GM21723 (cell line): ENCODE measurements around the gene KEAP1.
A peak's percentile ranks its signal among the peaks of the same experiment; 100 is the strongest.

Source experiments
- ATAC-seq: cut with Tn5 transposase; IDR thresholded peaks from one replicate; pipeline ENCODE4 v1.9.1; 2021; ENCODE audit warnings: mild to moderate bottlenecking, moderate library complexity; ENCODE audit not compliant: unreplicated experiment

KEAP1 gene

DNA sequence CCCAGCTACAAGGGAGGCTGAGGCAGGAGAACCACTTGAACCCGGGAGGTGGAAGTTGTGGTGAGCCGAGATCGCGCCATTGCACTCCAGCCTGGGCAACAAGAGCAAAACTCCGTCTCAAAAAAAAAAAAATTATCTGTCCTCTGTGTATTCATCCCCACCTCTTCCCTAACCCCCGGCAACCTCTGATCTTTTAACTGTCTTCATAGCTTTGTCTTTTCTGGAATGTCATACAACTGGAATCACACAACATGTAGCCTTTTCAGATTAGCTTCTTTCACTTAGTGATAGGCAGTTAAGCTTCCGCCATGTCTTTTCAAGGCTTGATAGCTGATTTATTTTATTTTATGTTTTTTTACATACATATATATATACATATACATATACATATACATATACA is 22.5 kb upstream of the KEAP1 start:
- ATAC-seq, result no peak

DNA sequence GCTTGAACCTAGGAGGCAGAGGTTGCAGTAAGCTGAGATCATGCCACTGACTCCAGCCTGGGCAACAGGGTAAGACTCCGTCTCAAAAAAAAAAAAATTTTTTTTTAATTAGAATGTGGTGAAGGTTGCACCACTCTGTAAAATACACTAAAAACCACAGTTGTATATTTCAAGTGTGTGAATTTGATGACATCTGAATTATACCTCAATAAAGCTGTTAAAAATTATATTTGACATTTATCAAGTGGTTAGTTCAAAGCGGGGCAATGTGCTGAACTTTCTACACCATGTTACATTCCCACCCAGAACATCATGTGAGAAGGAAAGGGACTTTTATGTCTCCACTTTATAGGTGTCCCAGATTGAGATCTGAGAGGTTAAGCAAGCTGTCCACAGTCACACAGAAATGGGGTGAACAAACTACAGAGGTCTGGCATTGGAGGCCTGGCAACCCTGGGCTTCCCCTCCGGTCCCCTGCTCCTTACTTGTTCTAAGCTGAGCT is 20.0 kb upstream of the KEAP1 start:
- no peak for ATAC-seq

DNA sequence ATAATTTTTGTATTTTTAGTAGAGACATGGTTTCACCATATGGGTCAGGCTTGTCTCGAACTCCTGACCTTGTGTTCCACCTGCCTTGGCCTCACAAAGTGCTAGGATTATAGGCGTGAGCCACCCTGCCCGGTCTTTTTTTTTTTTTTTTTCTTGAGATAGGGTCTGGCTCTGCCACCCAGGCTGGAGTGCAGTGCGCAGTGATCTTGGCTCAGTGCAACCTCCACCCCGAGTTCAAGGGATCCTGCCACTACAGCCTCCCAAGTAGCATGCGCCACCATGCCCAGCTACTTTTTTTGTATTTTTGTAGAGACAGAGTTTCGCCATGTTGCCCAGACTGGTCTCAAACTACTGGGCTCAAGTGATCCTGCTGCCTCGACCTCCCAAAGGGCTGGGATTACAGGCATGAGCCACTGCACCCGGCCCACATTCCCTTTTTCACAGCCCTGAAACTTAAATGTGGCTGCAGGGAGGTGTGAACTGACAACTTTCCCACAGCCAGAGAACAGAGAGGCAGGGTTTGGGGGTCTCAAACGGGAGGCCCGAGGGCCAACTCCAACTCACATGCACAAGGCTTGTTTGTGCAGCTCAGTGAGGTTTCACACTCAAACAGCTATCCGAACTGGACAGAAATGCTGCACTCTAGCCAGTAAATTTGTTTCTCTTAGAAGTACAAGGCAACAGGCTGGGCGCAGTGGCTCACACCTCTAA is 18.5 kb upstream of the KEAP1 start:
- no peak for ATAC-seq

DNA sequence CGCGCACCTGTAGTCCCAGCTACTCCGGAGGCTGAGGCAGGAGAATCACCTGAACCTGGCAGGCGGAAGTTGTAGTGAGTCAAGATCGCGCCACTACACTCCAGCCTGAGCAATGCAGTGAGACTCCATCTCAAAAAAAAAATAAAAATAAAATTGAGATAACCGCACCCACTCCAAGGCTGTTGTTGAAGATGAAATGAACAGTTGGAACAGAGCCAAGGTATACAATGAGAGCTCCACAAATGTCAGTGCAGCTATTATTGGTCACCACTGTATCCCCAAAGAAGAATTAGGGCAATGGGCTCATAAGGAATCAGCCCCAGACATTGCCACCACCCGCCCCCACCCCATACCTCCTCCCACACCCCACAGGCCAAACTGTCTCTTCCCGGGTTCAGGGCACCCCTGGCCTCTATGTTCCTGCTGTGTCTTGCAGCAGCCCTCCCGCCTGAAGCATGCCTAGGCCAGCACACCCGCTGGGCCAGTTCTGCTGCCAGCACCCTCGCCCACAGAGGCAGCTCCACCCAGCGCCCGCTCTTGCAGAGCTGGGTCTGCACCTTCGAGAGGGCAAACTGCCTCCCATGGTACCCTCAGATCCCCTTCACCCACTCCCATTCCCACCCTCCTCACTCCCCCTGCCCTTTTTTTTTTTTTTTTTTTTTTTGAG is 17.6 kb upstream of the KEAP1 start:
- no peak for ATAC-seq

DNA sequence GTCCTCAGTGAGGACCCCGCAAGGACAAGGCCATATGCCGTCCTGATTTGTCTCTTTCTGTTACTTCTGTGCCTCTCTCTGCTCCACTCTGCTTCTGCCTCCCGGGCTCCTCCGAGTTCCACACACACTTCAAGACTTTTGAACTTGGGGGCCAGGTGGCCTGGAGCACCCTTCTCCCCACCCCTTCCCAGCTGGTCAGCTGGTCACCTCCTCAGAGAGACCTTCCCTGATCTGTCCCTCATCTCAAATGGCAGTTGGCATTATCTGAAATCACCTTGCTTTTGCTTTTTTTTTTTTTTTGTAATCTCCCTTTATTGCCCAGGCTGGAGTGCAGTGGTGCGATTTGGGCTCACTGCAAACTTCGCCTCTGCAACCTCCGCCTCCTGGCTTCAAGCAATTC is 16.3 kb upstream of the KEAP1 start:
- ATAC-seq, result no peak

DNA sequence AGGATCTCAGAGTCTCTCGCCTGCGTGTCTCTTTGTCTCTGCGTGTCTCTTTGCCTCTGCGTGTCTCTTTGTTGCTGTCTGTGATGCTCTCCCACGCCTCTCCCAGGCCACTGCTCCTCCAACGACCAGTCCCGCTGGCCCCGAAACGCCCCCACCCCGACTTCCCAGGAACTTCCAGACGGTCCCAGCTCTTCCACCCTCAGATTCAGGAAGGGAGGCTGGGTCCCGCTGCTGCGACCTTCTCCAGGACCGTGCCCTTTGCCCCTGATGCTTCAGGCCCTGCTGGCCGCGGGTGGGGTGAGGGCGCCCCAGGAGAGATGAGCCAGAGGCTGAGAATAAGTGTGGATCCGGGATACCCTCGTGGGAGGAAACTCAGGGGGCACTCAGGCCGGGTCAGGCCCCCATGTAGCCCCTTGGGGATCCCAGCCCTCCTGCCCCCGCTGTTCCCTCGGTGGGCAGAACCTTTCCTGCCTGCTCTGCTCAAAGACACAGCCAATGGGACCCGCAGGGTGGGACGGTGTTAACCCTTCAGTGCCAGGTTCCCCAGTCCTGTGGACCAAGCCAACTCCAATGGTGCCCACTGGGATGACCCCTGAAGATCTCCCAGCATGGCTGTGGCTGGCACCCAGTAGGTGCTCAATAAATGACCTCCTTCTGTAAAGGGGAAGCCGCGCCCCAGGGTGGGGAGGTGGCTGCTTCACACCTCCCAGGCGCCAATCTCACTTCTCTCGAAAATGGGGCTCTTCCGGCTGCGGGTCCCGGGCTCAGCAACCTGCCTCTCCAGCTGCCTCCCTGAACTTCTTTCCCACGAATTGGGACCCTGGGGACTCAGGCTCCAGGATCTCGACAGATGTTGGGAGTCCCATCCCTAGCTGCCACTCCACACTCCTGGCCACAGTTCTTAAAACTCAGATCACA is 15.5 kb upstream of the KEAP1 start:
- no peak for ATAC-seq

DNA sequence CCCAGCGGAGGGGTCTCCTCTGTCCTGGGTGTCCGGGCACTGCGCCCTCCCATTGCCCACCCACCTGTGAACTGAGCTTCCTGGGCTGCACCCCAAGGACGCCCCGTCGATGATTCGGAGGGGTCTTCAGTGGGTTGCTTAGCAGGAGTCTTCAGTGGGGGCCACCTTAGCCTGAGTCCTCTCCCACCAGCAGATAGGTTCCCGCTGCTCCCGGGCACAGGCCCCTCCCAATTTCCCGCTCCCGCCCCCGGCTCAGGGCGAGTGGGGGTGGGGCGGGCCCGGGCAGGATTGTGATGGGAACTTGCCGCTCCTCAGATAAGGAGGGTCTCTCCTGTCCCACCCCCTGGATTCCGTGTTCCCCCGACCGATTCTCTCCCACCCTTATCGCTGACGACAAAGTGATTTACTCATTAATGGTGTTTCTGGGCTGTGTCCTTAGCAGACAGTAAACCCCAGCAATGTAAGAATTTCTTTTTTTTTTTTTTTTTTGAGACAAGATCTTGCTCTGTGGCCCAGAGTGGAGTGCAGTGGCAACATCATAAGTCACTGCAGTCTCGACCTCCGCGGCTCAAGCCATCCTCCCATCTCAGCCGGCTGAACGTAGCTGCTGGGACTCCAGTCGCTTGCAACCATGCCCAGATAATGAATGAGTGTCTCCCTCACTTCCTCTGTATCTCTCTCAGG is 14.7 kb upstream of the KEAP1 start:
- ATAC-seq, result no peak

DNA sequence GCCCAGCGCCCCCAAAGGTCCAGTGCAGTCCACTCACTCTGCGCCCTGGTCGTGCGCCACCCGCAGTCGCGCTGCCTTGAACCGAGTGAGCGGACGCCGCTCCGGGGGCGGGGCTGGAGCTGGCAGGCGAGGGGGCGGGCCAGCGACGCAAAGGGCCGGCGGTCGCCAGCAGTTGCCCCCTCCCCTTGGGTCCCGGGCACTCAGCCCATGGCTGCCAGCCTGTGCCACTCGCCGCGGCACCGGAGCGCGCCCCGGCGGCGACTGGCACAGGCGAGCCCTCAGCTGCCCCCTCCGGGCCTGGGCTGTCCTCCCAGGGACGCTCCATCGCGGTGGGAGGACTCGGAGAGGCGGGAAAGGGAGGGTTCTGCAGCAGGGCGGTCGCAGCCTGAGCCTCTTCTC is 14.2 kb upstream of the KEAP1 start, which contains the start of gene S1PR5:
Gene S1PR5, minus strand, starts transcription at position 87 of the 399 bp plus-strand sequence. CDS start 2,436 bp downstream, outside the sequence.
- no peak for ATAC-seq

DNA sequence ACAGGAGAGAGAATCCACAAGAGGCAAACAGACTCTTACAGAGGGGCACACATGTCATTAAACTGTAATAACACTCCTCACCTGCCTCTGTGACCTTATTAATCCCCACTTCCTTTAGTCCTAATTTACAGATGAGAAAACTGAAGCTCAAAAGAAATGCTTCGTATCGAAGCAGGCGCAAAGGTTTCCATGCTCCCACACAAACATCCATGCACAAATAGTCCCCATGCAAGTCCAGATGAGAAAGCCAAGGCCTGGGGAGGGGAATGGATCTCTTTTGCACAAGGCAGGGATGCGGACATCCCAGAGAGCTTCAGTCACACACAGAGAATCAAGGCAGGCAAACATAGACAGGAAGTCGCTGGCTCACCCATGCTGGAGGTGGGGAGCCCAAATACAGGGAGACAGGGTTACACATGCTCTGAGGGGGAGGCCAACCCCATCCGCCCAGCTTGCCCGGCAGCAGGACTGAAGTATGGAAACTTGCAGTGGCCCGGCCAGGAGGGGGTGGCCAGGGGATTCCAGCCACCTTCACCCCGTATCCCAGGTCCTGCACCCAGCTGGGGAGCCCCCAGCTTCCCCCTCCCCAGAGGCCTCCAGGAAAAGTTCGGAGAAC is 13.6 kb upstream of the KEAP1 start:
- ATAC-seq, result no peak

DNA sequence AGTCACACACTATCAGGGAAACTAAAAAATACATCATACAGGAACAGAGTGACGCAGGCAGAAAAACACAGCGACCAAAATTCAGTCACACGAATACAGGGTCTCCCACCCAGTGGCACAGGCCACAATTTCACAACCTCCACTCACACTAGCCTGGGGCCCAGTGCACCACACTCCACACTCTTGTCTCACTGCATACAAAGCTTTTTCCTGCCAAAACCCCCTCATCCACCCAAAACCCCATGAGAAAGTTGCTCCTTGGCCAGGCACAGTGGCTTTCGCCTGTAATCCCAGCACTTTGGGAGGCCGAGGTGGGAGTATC is 12.9 kb upstream of the KEAP1 start:
- no peak for ATAC-seq

DNA sequence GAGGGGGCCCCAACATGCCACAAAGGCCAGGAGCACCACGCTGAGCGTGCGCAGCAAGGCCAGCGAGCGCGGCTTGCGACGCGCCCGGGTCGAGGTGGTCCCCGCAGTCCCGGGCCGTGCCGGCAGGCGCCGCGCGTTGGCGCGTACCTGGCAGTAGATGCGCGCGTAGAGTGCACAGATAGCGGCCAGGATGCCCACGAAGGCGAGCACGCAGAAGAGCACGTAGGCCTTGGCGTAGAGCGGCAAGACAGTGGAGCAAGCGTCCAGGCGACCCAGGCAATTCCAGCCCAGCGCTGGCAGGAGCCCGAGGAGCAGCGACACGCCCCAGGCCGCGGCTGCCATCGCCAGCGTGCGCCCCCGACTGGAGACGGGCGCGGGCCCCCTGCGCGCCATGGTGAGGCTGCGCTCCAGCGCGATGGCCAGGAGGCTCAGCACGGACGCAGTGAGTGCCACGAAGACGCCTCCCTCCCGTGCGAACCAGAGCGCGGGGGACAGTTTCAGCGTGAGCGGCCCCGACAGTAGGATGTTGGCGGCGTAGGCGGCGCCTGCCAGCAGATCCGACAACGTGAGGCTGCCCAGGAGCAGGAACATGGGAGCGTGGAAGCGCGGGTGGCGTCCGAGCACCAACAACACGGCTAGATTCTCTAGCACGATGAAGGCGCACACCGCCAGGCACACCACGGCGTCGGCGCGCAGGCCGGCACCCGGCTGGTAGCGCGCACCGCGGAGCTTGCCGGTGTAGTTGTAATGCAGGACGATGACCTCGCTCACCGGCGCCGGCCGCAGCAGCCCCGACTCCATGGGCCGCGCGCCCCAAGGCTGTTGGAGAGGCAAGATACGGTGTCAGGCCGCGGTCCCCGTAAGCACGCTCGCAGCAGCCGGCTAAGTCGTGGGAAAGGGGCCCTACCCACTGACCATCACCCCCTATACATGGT is 11.3 kb upstream of the KEAP1 start:
- no peak for ATAC-seq

DNA sequence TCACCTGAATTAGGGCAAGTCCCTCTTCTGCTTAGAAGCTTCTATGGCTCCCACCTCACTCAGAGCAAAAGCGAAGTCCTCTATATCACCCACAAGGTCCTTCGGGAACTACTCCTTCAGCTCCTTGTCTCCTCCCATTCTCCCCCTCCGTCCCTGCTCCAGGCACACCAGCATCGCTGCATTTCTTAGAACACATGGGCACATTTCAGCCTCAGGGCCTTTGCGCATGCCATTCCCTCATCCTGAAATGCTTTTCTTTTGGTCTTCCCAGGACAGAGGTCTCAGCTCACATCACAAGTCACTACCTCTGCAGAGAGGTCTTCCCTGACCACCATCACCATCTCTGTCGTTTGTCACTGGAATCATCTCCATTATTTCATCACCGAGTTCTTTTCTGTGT is 10.1 kb upstream of the KEAP1 start:
- no peak for ATAC-seq

DNA sequence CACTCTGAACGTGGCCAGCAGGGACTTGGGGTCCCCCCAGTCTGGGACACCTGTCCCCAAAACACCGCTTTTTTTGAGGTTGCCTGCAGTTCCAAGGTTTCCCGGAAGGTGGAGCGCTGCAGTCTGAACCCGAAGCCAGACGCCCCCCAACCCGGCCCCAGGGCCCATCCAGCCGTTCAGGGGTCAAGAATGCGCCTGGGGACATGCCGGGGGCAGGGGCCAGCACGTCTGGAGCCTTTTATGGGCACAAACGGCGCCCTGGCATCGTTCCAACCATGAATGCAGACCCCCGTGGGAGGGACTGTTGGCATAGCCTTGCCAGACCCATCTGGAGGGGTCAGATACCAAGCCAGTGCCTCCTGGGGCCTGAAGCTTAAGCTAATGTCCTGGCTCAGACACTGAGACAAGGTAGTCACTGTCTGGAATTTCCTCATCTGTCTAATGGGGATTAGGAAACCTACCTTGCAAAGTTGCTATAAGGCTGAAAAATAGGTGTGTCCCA is 7.2 kb upstream of the KEAP1 start:
- no peak for ATAC-seq

DNA sequence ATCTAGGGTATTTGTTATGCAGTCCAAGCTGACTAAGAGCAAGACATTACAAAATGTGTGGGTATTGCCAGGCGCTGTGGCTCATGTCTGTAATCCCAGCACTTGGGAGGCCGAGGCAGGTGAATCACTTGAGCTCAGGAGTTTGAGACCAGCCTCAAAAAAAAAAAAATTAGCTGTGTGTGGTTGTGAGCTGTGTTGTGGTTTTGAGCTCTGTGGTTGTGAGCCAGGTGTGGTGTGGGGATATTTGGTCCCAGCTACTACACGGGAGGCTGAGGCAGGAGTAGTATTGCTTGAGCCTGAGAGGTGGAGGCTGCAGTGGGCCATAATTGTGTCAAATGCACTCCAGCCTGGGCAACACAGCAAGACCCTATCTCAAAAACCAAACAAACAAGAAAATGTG is 5.6 kb upstream of the KEAP1 start:
- no peak for ATAC-seq

DNA sequence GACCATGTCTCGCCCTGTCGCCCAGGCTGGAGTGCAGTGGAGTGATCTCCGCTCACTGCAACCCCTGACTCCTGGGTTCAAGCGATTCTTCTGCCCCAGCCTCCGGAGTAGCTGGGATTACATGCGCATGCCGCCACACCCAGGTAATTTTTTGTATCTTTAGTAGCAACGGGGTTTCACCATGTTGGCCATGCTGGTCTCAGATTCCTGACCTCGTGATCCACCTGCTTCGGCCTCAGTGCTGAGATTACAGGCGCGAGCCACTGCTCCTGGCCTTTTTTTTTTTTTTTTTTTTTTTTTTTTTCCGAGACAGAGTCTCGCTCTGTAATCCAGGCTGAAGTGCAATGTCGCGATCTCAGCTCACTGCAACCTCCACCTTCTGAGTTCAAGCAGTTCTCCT is 4.9 kb upstream of the KEAP1 start:
- no peak for ATAC-seq

DNA sequence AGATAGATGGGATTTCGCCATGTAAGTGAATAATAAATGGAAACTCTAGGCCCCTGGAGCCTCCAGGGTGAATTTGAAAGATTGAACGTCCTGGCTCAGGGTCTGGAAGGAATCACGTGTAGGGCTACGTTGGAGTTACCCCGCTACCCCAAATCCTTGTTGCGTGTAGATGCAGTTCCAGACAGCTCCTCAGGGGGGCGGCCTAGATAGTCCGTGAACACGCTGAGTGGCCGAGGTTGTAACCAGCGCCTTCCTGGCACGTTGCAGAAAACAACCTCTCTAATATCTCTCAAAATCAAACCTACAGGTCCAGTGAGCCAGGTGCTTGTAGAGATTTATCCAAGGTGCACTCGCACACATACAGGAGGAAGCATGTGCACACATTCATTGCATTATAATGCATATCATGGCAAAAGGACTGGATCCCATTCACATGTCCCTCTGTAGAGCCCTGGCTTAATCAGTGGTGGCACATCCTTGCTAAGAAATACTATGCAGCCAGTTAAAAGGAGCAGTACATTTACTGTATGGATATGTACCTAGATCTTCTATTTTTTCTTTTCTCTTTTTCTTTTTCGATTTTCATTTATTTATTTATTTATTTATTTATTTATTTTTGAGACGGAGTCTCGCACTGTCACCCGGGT is 2.5 kb upstream of the KEAP1 start:
- no peak for ATAC-seq

DNA sequence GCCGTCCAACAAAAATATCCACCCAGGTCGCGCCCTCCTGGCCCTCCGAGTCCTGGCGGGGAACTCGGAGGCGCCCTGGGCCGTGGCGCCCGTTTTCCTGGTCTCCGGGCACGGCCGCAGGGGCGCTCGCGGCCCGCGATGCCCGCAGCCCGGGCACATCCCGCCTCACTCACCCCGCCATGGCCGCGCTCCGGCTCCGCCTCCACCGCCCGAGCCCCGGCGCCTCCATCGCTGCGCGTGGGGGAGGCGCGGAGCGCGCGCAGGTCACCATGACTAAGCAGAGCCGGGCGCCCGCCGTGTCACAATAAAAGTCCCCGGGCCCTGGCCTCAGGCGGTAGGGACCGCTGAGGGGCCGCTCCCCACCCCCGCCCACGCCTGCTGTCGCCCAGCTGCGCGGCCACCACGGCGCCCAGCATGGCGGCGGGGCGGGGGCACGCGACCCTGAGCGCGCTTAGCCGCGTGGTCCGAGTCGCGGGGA is 593 bp downstream of the KEAP1 start:
- ATAC-seq, result peak; percentile 75

DNA sequence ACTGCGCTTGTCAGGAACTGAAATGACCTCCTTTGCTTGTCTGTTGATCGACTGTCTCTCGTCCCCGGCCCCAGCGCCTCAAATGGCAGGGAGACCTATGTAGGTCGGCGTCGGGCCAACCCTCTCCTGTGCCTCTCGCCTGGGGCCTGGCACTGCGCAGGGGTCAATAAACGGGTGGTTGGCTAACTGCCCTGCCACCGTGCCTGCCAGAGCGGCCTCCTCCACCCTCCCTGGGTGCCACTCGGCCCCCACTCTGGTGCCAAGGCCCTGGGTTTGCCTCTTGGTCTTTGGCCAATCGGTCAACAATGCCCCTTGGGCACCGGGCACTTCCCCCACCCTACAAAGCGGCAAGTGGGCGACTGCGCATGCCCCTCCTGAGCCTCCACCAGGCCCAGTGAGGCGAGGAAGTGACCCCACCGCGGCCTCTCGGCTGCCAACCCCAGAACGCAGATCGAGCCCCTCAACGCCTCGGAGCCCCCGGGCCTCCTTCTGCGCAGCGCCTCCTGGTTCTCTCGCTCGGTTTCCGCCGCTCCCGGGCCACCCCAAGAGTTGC is 1.1 kb downstream of the KEAP1 start:
- ATAC-seq, result peak; percentile 48
